Neural cell (in vitro differentiated cells): Measurements from ENCODE around the gene HOXA7. TPM values are rescaled to one million over a fixed set of nuclear protein-coding genes. Genes with fewer than 3 reads are reported as not detected.
A peak's percentile ranks its signal among the peaks of the same experiment; 100 is the strongest.

Experiments used
- H2AFZ ChIP-seq: fragments of 200-600, 300-800 bp; sonication (generic), shearing (Covaris generic); 2 replicates; pipeline ENCODE4 v1.6.0; 2014; ENCODE audit warnings: low read depth, mild to moderate bottlenecking, antibody characterized with exemption, low read length, moderate library complexity
- H3F3A ChIP-seq: fragments of 200-600 bp; shearing (Covaris generic); 2 replicates; pipeline ENCODE4 v1.6.1; 2016; ENCODE audit warnings: mild to moderate bottlenecking, moderate library complexity, mixed read lengths, antibody characterized with exemption, low read length; ENCODE audit not compliant: insufficient read depth, poor library complexity, severe bottlenecking
- H3K27ac ChIP-seq: fragments of 200-600, 300-800 bp; sonication (generic), shearing (Covaris generic); 2 replicates; pipeline ENCODE4 v1.5.1; 2014; ENCODE audit warnings: mild to moderate bottlenecking, low read length, moderate library complexity
- H3K27me3 ChIP-seq: fragments of 300-800, 200-600 bp; sonication (generic), shearing (Covaris generic); 2 replicates; pipeline ENCODE4 v1.6.0; 2014; ENCODE audit warnings: mild to moderate bottlenecking, low read depth, low read length, moderate library complexity; ENCODE audit not compliant: insufficient read depth
- H3K36me3 ChIP-seq: fragments of 300-800, 200-600 bp; sonication (generic), shearing (Covaris generic); 2 replicates; pipeline ENCODE4 v1.5.1; 2014; ENCODE audit warnings: mild to moderate bottlenecking, antibody characterized with exemption, low read length, moderate library complexity; ENCODE audit not compliant: insufficient read depth
- H3K4me2 ChIP-seq: fragments of 300-800, 200-600 bp; sonication (generic), shearing (Covaris generic); 2 replicates; pipeline ENCODE4 v1.6.0; 2014; ENCODE audit warnings: mild to moderate bottlenecking, low read length
- H3K4me3 ChIP-seq: fragments of 300-800, 200-600 bp; sonication (generic), shearing (Covaris generic); 2 replicates; pipeline ENCODE4 v1.5.1; 2014; ENCODE audit warnings: mild to moderate bottlenecking, low read length, moderate library complexity
- H3K79me2 ChIP-seq: fragments of 200-600 bp; shearing (Covaris generic); replicated peaks from 2 replicates; pipeline ENCODE4 v1.6.0; 2014; ENCODE audit warnings: mild to moderate bottlenecking, low read length, moderate library complexity; ENCODE audit not compliant: insufficient read depth
- H3K9ac ChIP-seq: fragments of 300-800, 200-600 bp; sonication (generic), shearing (Covaris generic); 2 replicates; pipeline ENCODE4 v1.6.1; 2016; ENCODE audit warnings: mild to moderate bottlenecking, low read length, mixed read lengths
- H3K9me2 ChIP-seq: fragments of 200-600 bp; shearing (Covaris generic); 2 replicates; pipeline ENCODE4 v1.6.1; 2016; ENCODE audit warnings: mild to moderate bottlenecking, low read length, mixed read lengths; ENCODE audit not compliant: insufficient read depth
- H3K9me3 ChIP-seq: fragments of 200-600, 300-800 bp; sonication (generic), shearing (Covaris generic); 2 replicates; pipeline ENCODE4 v1.6.1; 2016; ENCODE audit warnings: mild to moderate bottlenecking, mixed run types, low read length, moderate library complexity, mixed read lengths
- H4K20me1 ChIP-seq: fragments of 200-600 bp; shearing (Covaris generic); 2 replicates; pipeline ENCODE4 v1.6.1; 2016; ENCODE audit warnings: mild to moderate bottlenecking, mixed run types; ENCODE audit not compliant: insufficient read depth
- EZH2 ChIP-seq: fragments of 200-600, 300-800 bp; shearing (Covaris generic), sonication (generic); IDR thresholded peaks from 2 replicates; pipeline ENCODE4 v1.6.1; 2014; ENCODE audit warnings: antibody characterized with exemption, low read length, borderline replicate concordance, mild to moderate bottlenecking; ENCODE audit not compliant: insufficient read depth, poor library complexity, severe bottlenecking
- MXI1 ChIP-seq: fragments of 450-650 bp; conservative IDR thresholded peaks from 2 replicates; pipeline ENCODE4 v1.6.1; 2014; ENCODE audit warnings: antibody characterized with exemption, mild to moderate bottlenecking; ENCODE audit not compliant: poor library complexity, severe bottlenecking
- POLR2AphosphoS5 ChIP-seq: IDR thresholded peaks from 2 replicates; pipeline ENCODE4 v1.6.1; 2012
- RAD21 ChIP-seq: fragments of 450-650 bp; conservative IDR thresholded peaks from 2 replicates; pipeline ENCODE4 v1.6.1; 2014; ENCODE audit warnings: antibody characterized with exemption, mild to moderate bottlenecking, moderate library complexity
- REST ChIP-seq: IDR thresholded peaks from 2 replicates; pipeline ENCODE4 v1.6.1; 2012; ENCODE audit warnings: borderline replicate concordance
- SMC3 ChIP-seq: fragments of 450-650 bp; conservative IDR thresholded peaks from 2 replicates; pipeline ENCODE4 v1.6.1; 2014; ENCODE audit warnings: antibody characterized with exemption, mild to moderate bottlenecking, moderate library complexity; ENCODE audit not compliant: poor library complexity
- TAF1 ChIP-seq: IDR thresholded peaks from 2 replicates; pipeline ENCODE4 v1.6.1; 2012; ENCODE audit warnings: low read depth
- polyA plus RNA-seq: library from polyadenylated mRNA; depleted of rRNA; stranded (reverse); fragments of >200 nt; gene quantifications from 2 replicates; pipeline ENCODE4 v1.2.3, GENCODE V29; 2014

Gene HOXA7
- polyA plus RNA-seq, 1 donor from 2014 or later: not detected

GRCh38 chr7:27173956-27174873, 17.7 kb upstream of the HOXA7 start, which contains the start of gene HOXA10:
Gene HOXA10, minus strand, starts transcription at chr7:27174320. Its CDS starts 14 bp downstream, at chr7:27174306.
- Histone ChIP-seq H4K20me1 (no peaks in the 10 kb centered on the region), H3K9ac (no peak within 1 kb of the TSS), H3K79me2 (no peaks in the 10 kb centered on the region), H3K4me2 (no peak within 1 kb of the TSS), H3K27me3 (peaks cover 100% of the 10 kb centered on the region), H2AFZ (no peak within 1 kb of the TSS), H3K27ac (no peak within 1 kb of the TSS), H3K4me3 (peak within 1 kb of the TSS; percentile 52), H3F3A (no peaks in the 10 kb centered on the region), H3K36me3 (no peaks in the 10 kb centered on the region), H3K9me2 (no peaks in the 10 kb centered on the region), H3K9me3 (peaks cover 11% of the 10 kb centered on the region)
- no peak for TF ChIP-seq MXI1

DNA sequence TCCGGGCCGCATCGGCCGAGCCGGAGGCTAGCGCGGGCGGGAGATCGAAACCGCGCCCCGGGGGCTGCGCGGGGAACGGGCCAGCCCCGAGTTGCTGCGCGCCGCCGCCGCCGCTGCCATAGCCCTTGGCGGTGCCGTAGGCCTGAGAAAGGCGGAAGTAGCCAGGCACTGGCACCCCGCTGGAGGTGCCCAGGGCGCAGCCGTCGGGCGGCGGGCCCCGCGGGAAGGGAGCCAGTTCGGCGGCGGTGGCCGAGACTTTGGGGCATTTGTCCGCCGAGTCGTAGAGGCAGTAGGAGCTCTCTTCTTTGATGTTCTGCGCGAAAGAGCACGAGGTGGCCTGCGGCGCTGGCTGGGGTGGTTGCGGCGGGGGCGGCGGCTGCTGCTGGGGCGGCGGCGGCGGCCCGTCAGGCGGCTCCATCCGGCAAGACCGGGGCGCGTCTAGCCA, 17.1 kb upstream of the HOXA7 start:
- H3K9ac ChIP-seq: no peak overlapping the region
- H3K9me3 ChIP-seq: peaks cover 7% of the 10 kb centered on the region
- peaks cover 100% of the 10 kb centered on the region for H3K27me3 ChIP-seq
- TF ChIP-seq POLR2AphosphoS5 (no peak), EZH2 (peak; percentile 29), RAD21 (no peak), TAF1 (no peak), SMC3 (no peak), REST (no peak)
- H3K79me2 ChIP-seq: no peaks in the 10 kb centered on the region
- H3F3A ChIP-seq: no peaks in the 10 kb centered on the region
- no peaks in the 10 kb centered on the region for H3K9me2 ChIP-seq
- no peak overlapping the region for H3K4me2 ChIP-seq
- no peak overlapping the region for H3K27ac ChIP-seq
- H2AFZ ChIP-seq: no peak overlapping the region
- H3K36me3 ChIP-seq: no peaks in the 10 kb centered on the region
- H3K4me3 ChIP-seq: peak overlapping the region; percentile 52
- H4K20me1 ChIP-seq: no peaks in the 10 kb centered on the region

GRCh38 chr7:27172823-27173510, 16.5 kb upstream of the HOXA7 start:
- Histone ChIP-seq H3K9ac (no peak overlapping the region), H3F3A (no peaks in the 10 kb centered on the region), H2AFZ (no peak overlapping the region), H3K27me3 (peaks cover 100% of the 10 kb centered on the region), H3K27ac (no peak overlapping the region), H3K4me2 (no peak overlapping the region), H3K36me3 (no peaks in the 10 kb centered on the region), H3K9me3 (peaks cover 7% of the 10 kb centered on the region), H4K20me1 (no peaks in the 10 kb centered on the region), H3K4me3 (peak overlapping the region; percentile 52), H3K79me2 (no peaks in the 10 kb centered on the region), H3K9me2 (no peaks in the 10 kb centered on the region)
- TF ChIP-seq REST (no peak), EZH2 (peak; percentile 10), SMC3 (no peak)
